HG02610 (cell line): ENCODE measurements around the gene UBL7.
"Not testable (repeated sequence)": the region's sequence is repeated elsewhere in the genome, so short reads cannot be mapped to it uniquely, and the experiment has no call there.

Source experiments
- ATAC-seq: cut with Tn5 transposase; IDR thresholded peaks from one replicate; pipeline ENCODE4 v1.9.1; 2021; ENCODE audit warnings: mild to moderate bottlenecking, moderate library complexity; ENCODE audit not compliant: unreplicated experiment

UBL7 gene

DNA sequence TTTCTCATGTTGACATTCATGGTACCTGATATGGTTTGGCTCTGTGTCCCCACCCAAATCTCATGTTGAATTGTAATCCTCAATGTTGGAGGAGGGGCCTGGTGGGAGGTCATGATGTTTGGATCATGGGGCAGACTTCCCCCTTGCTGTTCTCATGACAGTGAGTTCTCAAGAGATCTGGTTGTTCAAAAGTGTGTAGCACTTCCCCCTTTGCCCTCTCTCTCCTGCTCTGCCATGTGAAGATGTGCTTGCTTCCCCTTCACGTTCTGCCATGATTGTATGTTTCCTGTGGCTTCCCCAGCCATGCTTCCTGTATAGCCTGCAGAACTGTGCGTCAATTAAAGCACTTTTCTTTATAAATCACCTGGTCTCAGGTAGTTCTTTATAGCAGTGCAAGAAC is 3.3 kb upstream of the UBL7 start:
- ATAC-seq: no peak

DNA sequence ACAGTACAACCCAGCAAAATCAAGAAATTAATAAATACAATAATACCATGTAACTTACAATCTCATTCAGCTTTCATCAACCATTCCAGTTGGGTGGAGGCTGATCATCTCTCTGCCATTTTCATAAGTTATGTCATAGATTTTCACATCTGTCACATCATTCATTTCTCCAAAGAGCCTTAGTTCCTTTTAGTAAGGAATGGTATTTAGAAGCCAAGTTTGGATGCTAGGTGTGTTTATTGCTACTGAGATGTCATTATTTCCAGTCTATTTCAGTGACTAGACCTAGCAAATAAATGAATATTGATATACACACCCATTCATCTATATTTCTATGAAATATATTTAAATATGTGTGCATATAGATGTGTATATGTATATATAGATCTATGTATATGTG is 2.7 kb upstream of the UBL7 start:
- ATAC-seq: no peak

DNA sequence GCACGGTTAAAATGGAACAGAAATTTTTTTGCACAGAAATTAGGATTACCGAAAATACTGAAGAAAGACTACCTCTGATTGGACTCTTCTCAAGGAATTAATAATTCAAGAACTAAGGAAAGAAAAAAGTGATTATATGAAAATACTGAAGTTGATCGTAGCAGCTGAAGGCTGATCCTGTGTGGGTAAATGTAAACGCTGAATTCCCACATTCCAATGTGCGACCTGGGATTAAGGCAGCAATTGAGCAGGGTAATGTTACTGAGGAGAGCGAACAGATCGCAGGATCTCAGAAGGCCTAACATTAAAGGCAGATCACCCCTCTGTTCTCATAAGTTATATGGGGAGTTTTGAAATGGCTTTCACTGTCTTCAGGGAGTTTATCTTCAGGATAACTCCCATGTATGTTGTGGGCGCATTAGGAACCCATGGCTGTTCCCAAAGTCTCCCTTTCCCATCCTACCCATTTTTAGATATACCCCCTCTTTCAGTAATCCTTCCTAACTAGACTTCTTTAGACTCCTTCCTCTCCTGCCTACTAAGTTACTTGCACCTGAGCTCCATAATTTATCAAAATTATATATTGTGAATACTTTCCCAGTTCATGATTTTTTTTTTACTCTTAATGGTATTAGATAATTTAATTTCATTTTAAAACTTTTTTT is 1.0 kb upstream of the UBL7 start:
- ATAC-seq: no peak

DNA sequence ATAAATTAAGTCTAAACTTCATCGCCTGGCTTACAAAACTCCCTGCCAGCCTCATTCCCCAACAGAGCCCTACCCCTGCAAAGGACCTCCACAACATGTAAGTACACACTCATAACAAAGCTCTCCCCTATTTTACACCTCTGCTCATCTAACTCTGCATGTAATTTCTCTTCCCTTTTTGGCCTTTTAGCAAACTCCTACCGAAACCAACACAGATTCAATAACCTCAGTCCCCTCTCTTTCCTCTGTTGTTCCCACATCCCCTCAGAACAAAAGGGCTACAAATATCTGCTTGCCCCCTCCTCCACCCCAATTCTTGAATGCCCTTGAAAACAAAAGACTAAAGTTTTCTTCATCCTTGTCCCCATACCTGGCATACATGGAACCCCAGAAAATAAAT is 662 bp downstream of the UBL7 start:
- ATAC-seq: no peak

DNA sequence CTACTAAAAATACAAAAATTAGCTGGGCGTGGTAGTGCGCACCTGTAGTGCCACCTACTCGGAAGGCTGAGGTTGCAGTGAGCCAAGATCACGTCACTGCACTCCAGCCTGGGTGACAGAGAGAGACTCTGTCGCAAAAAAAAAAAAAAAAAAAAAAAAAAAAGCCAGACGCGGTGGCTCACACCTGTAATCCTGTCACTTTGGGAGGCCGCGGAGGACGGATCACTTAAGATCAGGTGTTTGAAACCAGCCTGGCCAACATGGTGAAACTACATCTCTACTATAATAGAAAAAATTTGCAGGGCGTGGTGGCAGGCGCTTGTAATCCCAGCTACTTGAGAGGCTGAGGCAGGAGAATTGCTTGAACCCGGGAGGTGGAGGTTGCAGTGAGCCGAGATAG is 1.2 kb downstream of the UBL7 start:
- ATAC-seq: not testable (repeated sequence)

DNA sequence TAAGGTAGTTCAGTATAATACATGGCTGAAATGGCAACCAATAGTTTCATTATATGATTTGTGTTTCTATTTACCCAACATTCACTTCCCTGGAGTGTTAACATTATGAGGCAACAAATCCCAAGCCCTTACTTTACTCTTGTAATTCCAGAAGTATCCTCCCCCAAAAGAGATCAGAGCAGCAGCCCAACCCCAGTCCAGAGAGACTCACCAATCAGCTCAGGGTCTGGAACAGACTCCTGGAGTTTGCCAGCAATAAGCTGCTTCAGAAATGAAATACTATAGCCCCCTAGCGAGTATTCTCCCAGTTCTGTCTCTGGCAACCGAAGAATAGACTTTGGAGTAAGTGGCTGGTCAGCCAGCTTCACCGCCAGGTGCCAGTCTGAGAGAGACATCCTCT is 2.5 kb downstream of the UBL7 start:
- no peak for ATAC-seq

DNA sequence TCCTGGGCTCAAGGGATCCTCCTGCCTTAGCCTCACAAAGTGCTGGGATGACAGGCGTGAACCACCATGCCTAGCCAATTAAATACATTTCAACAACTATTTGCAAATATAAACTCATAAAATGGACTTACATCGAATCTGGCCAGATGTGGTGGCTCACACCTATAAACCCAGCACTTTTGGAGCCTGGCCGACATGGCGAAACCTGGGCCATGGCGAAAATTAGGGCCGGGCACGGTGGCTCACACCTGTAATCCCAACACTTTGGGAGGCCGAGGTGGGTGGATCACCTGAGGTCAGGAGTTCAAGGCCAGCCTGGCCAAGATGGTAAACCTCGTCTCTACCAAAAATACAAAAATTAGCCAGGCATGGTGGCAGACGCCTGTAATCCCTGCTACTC is 3.9 kb downstream of the UBL7 start:
- not testable (repeated sequence) for ATAC-seq

DNA sequence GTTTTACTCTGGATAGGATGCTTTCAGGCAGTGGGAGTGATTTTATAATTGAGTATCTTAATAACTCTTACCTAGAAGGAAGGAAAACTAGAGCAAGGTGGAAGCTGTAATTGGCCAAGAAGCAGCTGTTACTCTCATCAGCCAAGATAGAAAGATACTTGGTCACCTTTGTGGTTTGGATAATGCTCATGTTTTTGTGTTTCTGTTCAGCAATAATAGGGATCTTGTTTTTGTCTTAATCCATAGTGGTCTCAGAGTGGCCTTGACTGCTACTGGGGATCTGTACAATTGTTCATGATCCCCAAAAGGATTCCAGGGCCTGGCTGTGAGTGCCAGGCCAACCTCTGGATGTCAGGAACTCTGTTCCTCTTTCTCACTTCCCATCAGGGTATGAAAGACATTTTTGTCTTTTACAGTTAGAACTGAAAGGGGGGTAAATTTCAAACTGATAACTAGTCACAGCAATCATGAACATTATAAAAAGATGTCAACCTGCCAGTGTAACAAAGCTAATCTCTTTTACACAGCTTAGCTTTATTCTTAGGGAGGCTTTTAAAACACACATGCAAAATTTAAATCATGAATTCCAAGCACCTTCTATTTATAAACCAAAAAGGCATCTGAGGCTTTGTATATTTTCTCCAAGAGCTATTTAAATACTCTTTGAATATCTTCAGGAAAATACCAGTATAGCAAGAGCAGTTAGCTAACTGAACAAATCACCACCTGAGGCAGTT is 6.0 kb downstream of the UBL7 start:
- ATAC-seq: no peak

DNA sequence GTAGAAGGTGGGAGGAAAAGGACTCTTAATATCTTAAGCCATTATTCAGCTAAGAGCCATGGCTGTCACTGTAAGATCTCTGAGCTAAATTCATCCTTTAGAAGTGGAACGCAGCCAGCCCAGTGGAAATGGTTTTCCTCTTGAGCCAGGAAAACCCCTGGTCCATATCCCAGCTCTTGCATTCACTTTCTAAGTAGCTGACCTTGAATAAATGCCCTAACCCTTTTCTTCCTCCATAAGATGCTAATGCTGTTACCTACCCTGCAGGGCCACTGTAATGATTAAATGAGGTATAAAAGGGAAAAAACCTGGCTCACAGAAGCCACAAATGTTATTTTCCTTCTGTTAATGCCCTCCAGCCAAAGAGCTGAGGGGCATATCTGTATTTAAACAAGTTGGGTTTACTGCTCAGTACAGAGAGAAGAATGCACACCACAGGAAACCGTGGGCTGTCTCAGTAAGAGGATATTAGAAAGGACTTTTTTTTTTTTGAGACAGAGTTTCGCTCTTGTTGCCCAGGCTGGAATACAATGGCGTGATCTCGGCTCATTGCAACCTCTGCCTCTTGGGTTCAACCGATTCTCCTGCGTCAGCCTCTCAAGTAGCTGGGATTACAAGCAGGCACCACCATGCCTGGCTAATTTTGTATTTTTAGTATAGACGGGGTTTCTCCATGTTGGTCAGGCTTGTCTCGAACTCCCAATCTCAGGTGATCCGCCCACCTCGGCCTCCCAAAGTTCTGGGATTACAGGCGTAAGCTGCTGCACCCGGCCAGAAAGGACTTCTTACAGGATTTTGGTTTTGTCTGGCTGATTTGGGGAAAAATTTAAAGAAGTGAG is 6.8 kb downstream of the UBL7 start:
- ATAC-seq: no peak

DNA sequence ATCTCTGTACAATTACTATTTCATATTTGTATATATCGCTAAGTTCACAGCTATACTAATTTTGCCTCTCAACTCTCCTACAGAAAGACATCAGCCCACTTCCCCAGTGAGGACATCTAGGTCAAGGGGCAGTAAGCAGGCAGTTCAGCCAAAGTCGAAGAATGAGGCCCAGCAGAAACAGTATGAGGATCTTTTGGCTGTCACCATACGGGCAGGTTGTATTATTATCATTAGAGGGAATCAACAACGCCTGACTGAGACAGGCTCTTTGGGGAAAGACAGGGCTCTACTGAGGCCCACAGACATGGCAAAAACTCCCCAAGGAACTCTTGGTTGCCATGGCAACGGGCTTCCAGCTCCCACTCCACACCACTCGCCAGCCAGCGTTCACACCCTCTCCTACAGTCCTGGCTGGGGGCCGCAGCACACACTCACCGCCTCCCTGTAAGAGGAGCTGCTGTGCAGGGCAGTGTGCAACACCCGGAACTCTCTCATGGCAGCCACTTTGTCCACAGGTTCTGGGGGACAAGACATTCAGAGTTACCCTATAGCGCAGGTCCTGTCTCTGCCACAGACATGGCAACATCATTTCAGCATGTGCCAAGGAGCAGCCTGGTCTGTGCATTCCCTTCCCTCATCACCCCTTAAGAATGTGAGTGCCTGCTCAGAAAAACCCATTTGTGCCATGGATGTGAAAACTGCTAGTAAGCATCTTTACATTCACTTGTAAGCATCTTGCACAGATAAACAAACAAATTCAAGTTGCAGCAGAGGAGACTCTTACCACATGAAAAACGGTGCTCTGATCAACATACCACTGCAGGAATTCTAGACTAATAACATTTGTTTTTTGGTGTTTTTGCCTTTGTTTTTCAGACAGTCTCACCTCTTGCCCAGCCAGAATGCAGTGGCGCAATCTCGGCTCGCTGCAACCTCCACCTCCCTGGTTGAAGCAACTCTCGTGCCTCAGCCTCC is 8.8 kb downstream of the UBL7 start:
- ATAC-seq: no peak

DNA sequence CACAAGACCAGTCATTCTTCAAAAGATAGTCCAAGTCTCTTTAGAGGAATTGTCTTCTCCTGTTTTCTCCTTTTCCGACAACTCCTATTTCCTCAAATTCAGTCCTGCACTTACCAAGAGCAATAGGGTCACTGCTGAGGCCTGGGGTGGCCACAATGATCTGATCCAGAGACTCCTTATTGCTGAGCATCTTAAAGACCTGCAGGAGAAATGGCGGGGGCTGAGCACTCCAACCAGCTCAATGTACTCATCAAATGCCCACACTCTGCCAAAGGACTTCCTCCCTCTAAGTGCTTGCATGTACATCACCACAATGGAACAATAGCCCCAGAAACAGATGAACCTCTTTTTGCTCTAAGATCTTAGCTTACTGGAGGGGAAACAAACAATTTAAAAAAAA is 9.6 kb downstream of the UBL7 start:
- no peak for ATAC-seq

DNA sequence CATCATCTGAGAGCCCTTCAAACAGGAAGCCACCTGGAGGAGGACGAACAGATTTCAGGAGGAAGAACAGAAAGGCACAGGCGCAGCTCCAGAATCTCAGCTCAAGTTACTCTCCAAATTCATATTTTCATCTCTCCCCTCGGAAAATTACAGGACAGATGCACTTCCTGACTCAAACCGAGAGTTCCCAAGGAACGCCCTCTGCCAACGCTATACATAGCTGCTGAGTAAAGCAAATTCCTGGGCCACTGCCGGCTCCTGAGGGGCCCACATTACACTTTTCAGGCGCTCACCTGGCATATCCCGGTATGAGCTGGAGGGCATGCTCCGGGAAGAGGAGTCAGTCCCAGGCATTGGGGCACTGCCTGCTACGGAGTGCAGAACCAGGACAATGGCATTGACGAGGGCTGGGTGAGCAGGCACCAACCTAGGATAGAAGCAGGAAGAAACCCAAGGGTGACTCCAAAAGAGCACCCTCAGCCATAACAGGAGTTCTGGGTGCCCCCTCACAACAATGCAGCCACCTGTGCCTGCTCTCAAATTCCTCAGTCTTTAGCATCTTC is 11.2 kb downstream of the UBL7 start:
- no peak for ATAC-seq

DNA sequence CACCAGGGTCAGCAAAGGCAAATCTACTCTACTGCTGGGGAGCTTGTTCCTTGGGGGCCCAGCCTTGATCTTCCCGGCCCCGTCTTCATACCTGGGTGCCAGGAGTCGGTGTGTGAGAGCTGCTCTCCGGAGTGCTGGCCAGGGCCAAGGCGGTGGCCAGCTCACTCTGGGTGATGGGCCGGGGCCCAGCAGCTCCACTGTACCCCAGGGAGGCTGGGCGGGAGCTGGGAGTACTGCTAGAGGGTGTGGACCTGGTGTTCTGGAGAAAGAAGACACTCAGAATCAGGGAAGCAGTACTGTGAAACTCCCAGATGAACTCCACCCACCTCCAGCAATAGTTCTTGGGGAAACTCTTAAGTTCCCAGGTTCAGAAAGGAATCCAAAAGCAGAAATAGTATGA is 11.9 kb downstream of the UBL7 start:
- no peak for ATAC-seq

DNA sequence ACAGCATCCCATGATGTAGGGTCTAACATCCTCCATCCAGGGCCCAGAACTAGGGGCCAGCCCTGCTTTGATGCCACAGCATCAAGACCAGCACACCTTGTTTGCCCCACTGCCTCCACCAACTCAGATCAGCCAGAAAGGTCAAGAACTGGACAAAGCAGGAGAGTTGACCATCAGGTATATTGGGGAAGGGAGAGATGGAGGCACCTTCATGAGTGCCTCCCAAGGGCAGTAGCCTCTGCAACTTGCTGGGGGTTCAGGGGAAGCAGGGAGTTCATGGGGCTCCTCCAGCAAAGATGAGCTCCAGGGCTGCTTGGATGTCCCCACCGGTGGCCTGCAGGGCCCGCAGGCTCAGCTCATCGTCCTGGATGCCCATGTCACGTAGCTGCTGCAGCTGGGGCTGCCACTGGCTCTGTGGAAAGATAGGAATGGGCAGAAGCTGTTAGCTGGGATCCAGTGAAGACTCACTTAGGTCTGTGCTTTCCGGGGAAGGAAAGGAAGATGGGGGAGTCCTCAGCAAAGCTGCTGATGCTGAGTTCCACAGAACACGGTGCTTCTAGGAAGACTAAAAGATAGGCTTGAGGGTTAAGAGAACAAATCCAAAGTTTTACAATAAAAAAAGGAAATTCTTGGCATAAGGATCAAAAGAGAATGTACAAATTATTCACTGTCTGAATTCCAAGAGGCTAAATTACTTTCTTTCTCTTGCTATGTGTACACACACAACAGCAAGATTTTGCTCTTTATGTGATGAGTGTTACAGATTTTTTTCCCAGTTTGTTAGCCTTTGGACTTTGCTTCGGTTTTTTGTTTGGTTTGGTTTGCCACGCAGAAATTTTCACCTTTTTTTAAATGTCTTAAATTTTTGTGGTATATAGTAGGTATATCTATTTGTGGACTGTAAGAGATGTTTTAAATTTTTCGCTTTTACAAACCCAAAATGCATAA is 14.9 kb downstream of the UBL7 start:
- ATAC-seq: no peak

DNA sequence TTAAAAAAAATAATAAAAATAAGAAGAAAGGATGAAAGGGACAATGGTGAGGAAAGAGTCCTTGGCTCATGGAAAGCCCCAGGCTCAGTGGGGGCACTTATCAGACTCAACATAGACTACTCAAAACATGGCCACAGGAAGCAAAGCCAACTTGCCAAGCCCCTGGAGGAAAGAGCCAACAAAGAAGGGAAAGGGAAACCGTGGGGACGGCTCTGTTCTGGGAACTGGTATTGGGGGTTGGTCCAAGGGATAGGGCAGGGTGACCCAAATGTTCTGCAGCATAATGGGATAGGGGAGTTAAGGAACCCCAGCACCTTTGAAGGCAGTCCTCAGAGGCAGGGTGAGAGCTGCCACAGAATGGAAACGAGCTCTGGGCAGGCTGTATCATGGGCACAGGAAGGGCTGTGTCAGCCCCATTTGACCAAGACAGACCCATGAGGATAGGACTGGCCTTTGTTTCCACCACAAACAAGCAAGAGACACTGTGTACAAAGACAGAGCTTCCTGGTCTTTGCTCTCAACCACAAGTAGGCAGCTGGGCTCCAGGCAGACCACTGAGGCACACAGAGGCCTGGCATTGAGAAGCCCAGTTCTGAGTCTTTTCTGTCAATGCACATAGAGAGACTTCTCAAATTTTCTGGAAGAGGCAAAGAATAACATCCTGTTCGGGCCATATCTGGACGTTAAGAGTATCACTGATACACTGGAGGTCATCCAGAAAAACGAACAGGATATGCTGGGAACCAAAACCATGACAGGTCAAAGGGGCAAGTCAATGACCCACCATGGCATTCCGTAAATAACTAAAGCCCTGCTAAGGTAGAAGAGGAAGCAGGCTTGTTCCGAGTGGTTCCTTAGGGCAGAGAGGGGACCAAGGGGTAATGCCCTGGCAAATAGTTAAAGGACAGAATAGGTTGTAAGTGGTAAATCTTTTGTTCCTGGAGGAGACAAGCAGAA is 16.6 kb downstream of the UBL7 start:
- ATAC-seq: no peak

DNA sequence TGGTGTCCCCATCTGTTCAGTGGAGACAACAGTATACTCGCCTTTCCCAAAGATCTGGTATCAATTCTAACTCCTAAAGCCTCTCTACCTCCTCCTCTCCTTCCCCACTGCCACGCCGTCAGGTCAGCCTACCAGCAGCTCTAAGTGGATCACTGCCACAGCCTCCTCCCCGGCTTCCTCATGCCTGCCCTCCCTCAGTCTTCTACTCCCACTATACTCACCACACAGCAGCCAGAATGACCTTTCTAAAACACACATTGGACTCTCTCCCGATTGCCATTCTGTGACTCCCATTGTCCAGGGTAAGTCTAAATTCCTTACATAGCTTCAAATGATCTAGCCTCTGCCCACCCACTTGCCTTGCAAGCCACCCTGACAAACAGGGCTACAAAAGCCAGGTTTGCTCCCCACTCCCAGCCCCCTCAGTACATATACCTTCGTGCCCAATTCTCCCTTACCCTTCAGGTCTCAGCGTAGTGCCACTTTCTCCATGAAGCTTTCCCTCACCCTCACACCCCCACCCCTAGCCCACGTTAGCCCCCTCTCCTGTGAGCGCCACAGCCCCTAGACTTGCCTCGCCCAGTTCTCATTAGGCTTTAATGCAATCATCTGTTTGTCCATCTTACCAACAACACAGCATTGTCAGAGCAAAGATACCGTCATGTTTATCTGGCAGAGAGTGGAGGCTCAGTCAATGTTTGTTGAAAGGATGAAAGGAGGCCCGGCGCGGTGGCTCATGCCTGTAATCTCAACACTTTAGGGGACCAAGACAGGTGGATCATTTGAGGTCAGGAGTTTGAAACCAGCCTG is 17.7 kb downstream of the UBL7 start:
- no peak for ATAC-seq

DNA sequence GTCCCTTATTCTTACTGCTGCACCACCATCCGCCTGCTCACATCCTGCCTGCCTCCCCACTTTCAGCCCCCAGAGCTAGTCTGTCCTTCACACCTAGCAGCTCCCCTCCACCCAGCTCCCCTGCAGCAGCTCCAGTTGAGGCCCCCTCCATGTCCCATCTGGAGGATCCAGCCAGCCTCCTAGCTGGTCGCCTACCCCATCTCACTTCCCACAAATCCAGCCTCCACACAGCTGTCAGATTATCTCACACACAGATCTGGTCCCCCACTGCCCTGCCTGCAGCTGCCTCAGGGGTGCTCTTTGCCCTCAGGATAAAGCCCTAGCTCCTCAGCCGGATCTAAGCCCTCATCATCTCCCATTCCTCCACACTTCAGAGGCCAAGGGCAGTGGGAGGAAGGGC is 18.4 kb downstream of the UBL7 start:
- no peak for ATAC-seq
